Karpas-422 (cell line): ENCODE results near the gene SEC24D. TPM values are rescaled to one million over a fixed set of nuclear protein-coding genes. Genes with fewer than 3 reads are reported as not detected.
"Not testable (repeated sequence)": the region's sequence is repeated elsewhere in the genome, so short reads cannot be mapped to it uniquely, and the experiment has no call there.

Source experiments
- DNase-seq: peaks from one replicate; pipeline ENCODE4 v3.0.0-alpha.2; 2015
- H2AFZ ChIP-seq: fragments of 200-600 bp; sonication (generic); 2 replicates; pipeline ENCODE4 v1.6.1; 2014; ENCODE audit warnings: antibody characterized with exemption, low read length, mixed read lengths
- H3K27ac ChIP-seq: fragments of 200-600 bp; sonication (generic); 2 replicates; pipeline ENCODE4 v1.5.1; 2014; ENCODE audit warnings: mild to moderate bottlenecking, low read length, moderate library complexity
- H3K27me3 ChIP-seq: fragments of 200-600 bp; sonication (generic); 2 replicates; pipeline ENCODE4 v1.6.1; 2014; ENCODE audit warnings: low read length, mixed read lengths
- H3K36me3 ChIP-seq: fragments of 200-600 bp; sonication (generic); 2 replicates; pipeline ENCODE4 v1.6.1; 2014; ENCODE audit warnings: low read length, mixed read lengths; ENCODE audit not compliant: insufficient read depth
- H3K4me1 ChIP-seq: fragments of 200-600 bp; sonication (generic); 2 replicates; pipeline ENCODE4 v1.6.1; 2014; ENCODE audit warnings: mild to moderate bottlenecking, low read length, mixed read lengths
- H3K4me2 ChIP-seq: fragments of 200-600 bp; sonication (generic); 2 replicates; pipeline ENCODE4 v1.6.1; 2014; ENCODE audit warnings: low read length, low read depth, mild to moderate bottlenecking; ENCODE audit not compliant: poor library complexity, severe bottlenecking
- H3K4me3 ChIP-seq: fragments of 200-600 bp; sonication (generic); 2 replicates; pipeline ENCODE4 v1.5.1; 2014; ENCODE audit warnings: mild to moderate bottlenecking, antibody characterized with exemption, low read length, mixed read lengths
- H3K79me2 ChIP-seq: fragments of 200-600 bp; sonication (generic); 2 replicates; pipeline ENCODE4 v1.6.1; 2014; ENCODE audit warnings: mild to moderate bottlenecking, low read length, mixed read lengths
- H3K9ac ChIP-seq: fragments of 200-600 bp; sonication (generic); 2 replicates; pipeline ENCODE4 v1.6.0; 2014; ENCODE audit warnings: low read length
- H3K9me2 ChIP-seq: fragments of 200-600 bp; sonication (generic), shearing (Covaris generic); replicated peaks from 2 replicates; pipeline ENCODE4 v1.6.0; 2014; ENCODE audit warnings: mild to moderate bottlenecking, low read length, moderate library complexity; ENCODE audit not compliant: insufficient read depth
- H3K9me3 ChIP-seq: fragments of 300-700, 200-600 bp; sonication (generic); 2 replicates; pipeline ENCODE4 v1.6.1; 2014; ENCODE audit warnings: low read length, mixed read lengths
- H4K20me1 ChIP-seq: fragments of 200-600 bp; sonication (generic); 2 replicates; pipeline ENCODE4 v1.6.1; 2014; ENCODE audit warnings: mild to moderate bottlenecking, antibody characterized with exemption, low read length, low read depth; ENCODE audit not compliant: insufficient read depth
- total RNA-seq: library from RNA; depleted of rRNA; stranded (reverse); fragments of >200 nt; shearing (Covaris generic); gene quantifications from 2 replicates; pipeline ENCODE4 v1.2.3, GENCODE V29; 2014; ENCODE audit warnings: low replicate concordance; rRNA removed

Gene SEC24D, protein sequence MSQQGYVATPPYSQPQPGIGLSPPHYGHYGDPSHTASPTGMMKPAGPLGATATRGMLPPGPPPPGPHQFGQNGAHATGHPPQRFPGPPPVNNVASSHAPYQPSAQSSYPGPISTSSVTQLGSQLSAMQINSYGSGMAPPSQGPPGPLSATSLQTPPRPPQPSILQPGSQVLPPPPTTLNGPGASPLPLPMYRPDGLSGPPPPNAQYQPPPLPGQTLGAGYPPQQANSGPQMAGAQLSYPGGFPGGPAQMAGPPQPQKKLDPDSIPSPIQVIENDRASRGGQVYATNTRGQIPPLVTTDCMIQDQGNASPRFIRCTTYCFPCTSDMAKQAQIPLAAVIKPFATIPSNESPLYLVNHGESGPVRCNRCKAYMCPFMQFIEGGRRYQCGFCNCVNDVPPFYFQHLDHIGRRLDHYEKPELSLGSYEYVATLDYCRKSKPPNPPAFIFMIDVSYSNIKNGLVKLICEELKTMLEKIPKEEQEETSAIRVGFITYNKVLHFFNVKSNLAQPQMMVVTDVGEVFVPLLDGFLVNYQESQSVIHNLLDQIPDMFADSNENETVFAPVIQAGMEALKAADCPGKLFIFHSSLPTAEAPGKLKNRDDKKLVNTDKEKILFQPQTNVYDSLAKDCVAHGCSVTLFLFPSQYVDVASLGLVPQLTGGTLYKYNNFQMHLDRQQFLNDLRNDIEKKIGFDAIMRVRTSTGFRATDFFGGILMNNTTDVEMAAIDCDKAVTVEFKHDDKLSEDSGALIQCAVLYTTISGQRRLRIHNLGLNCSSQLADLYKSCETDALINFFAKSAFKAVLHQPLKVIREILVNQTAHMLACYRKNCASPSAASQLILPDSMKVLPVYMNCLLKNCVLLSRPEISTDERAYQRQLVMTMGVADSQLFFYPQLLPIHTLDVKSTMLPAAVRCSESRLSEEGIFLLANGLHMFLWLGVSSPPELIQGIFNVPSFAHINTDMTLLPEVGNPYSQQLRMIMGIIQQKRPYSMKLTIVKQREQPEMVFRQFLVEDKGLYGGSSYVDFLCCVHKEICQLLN
- total RNA-seq, result 45.6 and 65.0 TPM in 2 replicates

GRCh38 chr4:118835571-118836300, at the start of gene SEC24D:
Gene SEC24D (minus strand): TSS chr4:118836126. CDS start chr4:118833696, 2,430 bp downstream.
- peak within 1 kb of the TSS; percentile 70 for H3K4me3 ChIP-seq
- H3K4me1 ChIP-seq, result peaks cover 51% of the 10 kb centered on the region
- peak within 1 kb of the TSS; percentile 77 for H3K27ac ChIP-seq
- H3K79me2 ChIP-seq, result peaks cover 48% of the 10 kb centered on the region
- H2AFZ ChIP-seq, result peak within 1 kb of the TSS; percentile 100
- peaks cover 15% of the 10 kb centered on the region for H3K36me3 ChIP-seq
- no peaks in the 10 kb centered on the region for H3K27me3 ChIP-seq
- H4K20me1 ChIP-seq, result no peaks in the 10 kb centered on the region
- H3K9ac ChIP-seq, result peak within 1 kb of the TSS; percentile 90
- no peaks in the 10 kb centered on the region for H3K9me2 ChIP-seq
- no peaks in the 10 kb centered on the region for H3K9me3 ChIP-seq
- DNase-seq, result peak; percentile 97
- H3K4me2 ChIP-seq, result peak within 1 kb of the TSS; percentile 99

DNA sequence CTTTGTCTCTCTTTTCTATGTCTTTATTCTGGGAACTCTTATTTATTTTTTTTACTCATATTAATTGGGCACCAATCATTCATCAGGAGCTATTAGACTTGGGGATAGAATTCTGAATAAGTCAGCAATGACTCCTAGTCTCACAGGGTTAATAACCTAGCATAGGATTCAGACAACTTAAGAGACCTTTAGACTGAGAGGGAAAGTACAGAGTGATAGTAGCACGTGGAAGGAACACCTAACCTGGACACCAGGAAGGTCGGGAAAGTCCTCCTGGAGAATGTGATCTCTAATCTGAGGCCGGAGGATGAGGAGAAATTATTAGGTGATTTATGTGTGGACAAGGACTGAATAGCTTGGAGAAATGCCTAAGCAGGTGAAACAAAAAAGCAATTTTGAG, 48.8 kb upstream of the SEC24D start:
- H4K20me1 ChIP-seq, result no peaks in the 10 kb centered on the region
- H3K9ac ChIP-seq, result no peak overlapping the region
- H3K9me2 ChIP-seq, result no peaks in the 10 kb centered on the region
- no peak overlapping the region for H2AFZ ChIP-seq
- no peak overlapping the region for H3K27ac ChIP-seq
- H3K9me3 ChIP-seq, result no peaks in the 10 kb centered on the region
- H3K4me3 ChIP-seq, result no peak overlapping the region
- H3K27me3 ChIP-seq, result no peaks in the 10 kb centered on the region; the same call in 1 of the 2 replicates
- H3K36me3 ChIP-seq, result no peaks in the 10 kb centered on the region
- no peak overlapping the region for H3K4me2 ChIP-seq
- H3K79me2 ChIP-seq, result no peaks in the 10 kb centered on the region
- DNase-seq, result no peak
- H3K4me1 ChIP-seq, result peaks cover 20% of the 10 kb centered on the region

GRCh38 chr4:118883861-118884260, 47.9 kb upstream of the SEC24D start:
- peak overlapping the region; percentile 8; the same call in 1 of the 2 replicates for H2AFZ ChIP-seq
- peaks cover 12% of the 10 kb centered on the region for H3K4me1 ChIP-seq
- no peak overlapping the region for H3K27ac ChIP-seq
- no peaks in the 10 kb centered on the region for H4K20me1 ChIP-seq
- no peaks in the 10 kb centered on the region for H3K9me2 ChIP-seq
- no peak overlapping the region for H3K4me3 ChIP-seq
- no peaks in the 10 kb centered on the region for H3K36me3 ChIP-seq
- no peak overlapping the region for H3K9ac ChIP-seq
- no peaks in the 10 kb centered on the region for H3K9me3 ChIP-seq
- H3K27me3 ChIP-seq, result no peaks in the 10 kb centered on the region; the same call in 1 of the 2 replicates
- H3K79me2 ChIP-seq, result no peaks in the 10 kb centered on the region
- H3K4me2 ChIP-seq, result no peak overlapping the region
- DNase-seq, result peak; percentile 74

DNA sequence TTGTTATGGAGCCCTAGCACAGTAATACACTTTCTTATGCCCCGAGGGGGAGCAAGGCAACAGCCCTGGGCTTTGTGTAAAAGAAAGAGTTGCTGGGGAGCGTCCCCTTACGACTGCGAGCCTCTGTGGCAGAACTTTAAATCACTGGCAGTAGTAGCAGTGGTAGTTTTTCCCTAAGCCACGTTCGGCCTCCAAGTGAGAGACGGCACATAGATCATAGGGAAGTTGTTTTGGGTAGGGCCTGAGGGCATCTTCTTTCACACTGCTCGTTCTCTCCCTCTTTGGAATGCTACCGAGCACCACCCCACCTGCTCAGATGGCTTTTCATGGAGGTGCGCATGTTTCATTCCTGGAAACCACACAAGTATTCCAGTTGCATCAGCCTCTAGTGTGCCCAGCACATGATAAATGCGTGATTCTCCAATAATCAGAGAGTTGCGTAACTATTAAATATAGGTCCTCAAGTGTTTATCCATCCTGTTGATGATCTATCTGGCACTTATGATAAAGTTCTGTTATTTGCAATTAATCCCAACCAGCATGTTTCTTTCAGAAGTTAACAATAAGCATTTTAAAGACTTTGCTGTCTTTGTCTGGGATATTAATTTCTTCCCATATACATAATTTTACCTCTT, 45.7 kb upstream of the SEC24D start:
- no peak overlapping the region for H3K4me3 ChIP-seq
- H4K20me1 ChIP-seq, result no peaks in the 10 kb centered on the region
- H3K27ac ChIP-seq, result no peak overlapping the region
- no peak overlapping the region for H3K9ac ChIP-seq
- H3K27me3 ChIP-seq, result no peaks in the 10 kb centered on the region
- H3K9me3 ChIP-seq, result 0 out of 2 replicates have a peak, but pooled peaks cover 6% of the 10 kb centered on the region
- no peaks in the 10 kb centered on the region for H3K9me2 ChIP-seq
- H3K79me2 ChIP-seq, result no peaks in the 10 kb centered on the region
- no peak overlapping the region for H3K4me2 ChIP-seq
- 0 out of 2 replicates have a peak, but pooled peaks cover 2% of the 10 kb centered on the region for H3K4me1 ChIP-seq
- no peak overlapping the region for H2AFZ ChIP-seq
- no peak for DNase-seq
- no peaks in the 10 kb centered on the region for H3K36me3 ChIP-seq

GRCh38 chr4:118879409-118879808, 43.5 kb upstream of the SEC24D start:
- H3K9me2 ChIP-seq, result no peaks in the 10 kb centered on the region
- no peak overlapping the region for H2AFZ ChIP-seq
- H3K79me2 ChIP-seq, result no peaks in the 10 kb centered on the region
- H3K9me3 ChIP-seq, result 0 out of 2 replicates have a peak, but pooled peaks cover 6% of the 10 kb centered on the region
- no peak for DNase-seq
- H3K4me1 ChIP-seq, result 0 out of 2 replicates have a peak, but pooled peaks cover 2% of the 10 kb centered on the region
- no peaks in the 10 kb centered on the region for H4K20me1 ChIP-seq
- no peak overlapping the region for H3K9ac ChIP-seq
- H3K4me3 ChIP-seq, result no peak overlapping the region
- no peaks in the 10 kb centered on the region for H3K36me3 ChIP-seq
- H3K27ac ChIP-seq, result no peak overlapping the region
- no peak overlapping the region for H3K4me2 ChIP-seq
- H3K27me3 ChIP-seq, result no peaks in the 10 kb centered on the region

GRCh38 chr4:118878507-118878906, 42.6 kb upstream of the SEC24D start:
- not testable (repeated sequence) for H3K27ac ChIP-seq, H3K9ac ChIP-seq, H3K4me2 ChIP-seq, H3K36me3 ChIP-seq, H3K9me2 ChIP-seq, H3K9me3 ChIP-seq, H3K79me2 ChIP-seq, H4K20me1 ChIP-seq, H2AFZ ChIP-seq, H3K27me3 ChIP-seq, H3K4me1 ChIP-seq, H3K4me3 ChIP-seq
- DNase-seq, result peak; percentile 44

DNA sequence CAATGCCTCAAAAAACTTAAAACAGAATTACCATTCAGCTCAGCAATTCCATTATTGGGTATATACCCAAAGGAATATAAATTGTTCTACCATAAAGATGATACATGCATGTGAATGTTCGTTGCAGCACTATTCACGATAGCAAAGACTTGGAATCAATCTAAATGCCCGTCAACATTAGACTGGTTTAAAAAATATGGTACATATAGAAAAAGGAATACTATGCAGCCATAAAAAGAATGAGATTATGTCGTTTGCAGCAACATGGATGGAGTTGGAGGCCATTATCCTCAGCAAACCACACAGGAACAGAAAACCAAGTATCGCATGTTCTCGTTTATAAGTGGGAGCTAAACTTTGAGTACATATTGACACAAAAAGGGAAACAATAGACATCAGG, 41.9 kb upstream of the SEC24D start:
- H3K4me1 ChIP-seq, result peaks cover 3% of the 10 kb centered on the region; the same call in 1 of the 2 replicates

More for the DNA sequence above, 41.9 kb upstream of the SEC24D start:
- Histone ChIP-seq H3K36me3 (no peaks in the 10 kb centered on the region), H3K4me3 (no peak overlapping the region), H4K20me1 (no peaks in the 10 kb centered on the region), H3K4me2 (no peak overlapping the region), H2AFZ (no peak overlapping the region), H3K27ac (no peak overlapping the region), H3K9ac (no peak overlapping the region), H3K9me2 (no peaks in the 10 kb centered on the region), H3K9me3 (0 out of 2 replicates have a peak, but pooled peaks cover 6% of the 10 kb centered on the region), H3K79me2 (no peaks in the 10 kb centered on the region), H3K27me3 (no peaks in the 10 kb centered on the region; the same call in 1 of the 2 replicates)
- DNase-seq, result no peak
